ENCODE measurements around the gene POLRMT. TPM values are rescaled to one million over a fixed set of nuclear protein-coding genes. Genes with fewer than 3 reads are reported as not detected.

Gene POLRMT
- polyA plus RNA-seq (2012; ENCODE audit: low read depth, missing spikeins), result 33.5 TPM

GRCh38 chr19:633068-633785 lies at the start of gene POLRMT:
Gene POLRMT, minus strand, starts transcription at chr19:633537. Its CDS starts 25 bp downstream, at chr19:633512.
- DNase-seq (ENCODE audit: insufficient read length, low spot score) (peak; percentile 100), FAIRE-seq (peak; percentile 98)
- TF ChIP-seq PAX5 (IDR thresholded peaks at IDR 0.05; ENCODE audit: insufficient read depth, low read length, severe bottlenecking), result peak; percentile 3
- no peak for TF ChIP-seq SPI1 (IDR thresholded peaks at IDR 0.05; ENCODE audit: low read depth, low read length)
- no peak for TF ChIP-seq POLR2A (IDR thresholded peaks at IDR 0.05; ENCODE audit: low read depth, low read length)
- TF ChIP-seq POLR2AphosphoS5 (IDR thresholded peaks at IDR 0.05; ENCODE audit: low read depth, low read length), result no peak
- TF ChIP-seq TAF1 (IDR thresholded peaks at IDR 0.05; ENCODE audit: low read depth, low read length), result no peak
- peak; percentile 55; the same call in 1 of the 2 replicates for TF ChIP-seq POU2F2 (IDR thresholded peaks at IDR 0.05; ENCODE audit: low read depth, low read length)

- no peak for TF ChIP-seq SPI1 (IDR thresholded peaks at IDR 0.05; ENCODE audit: low read depth, low read length)
- TF ChIP-seq PAX5 (IDR thresholded peaks at IDR 0.05; ENCODE audit: insufficient read depth, low read length, severe bottlenecking), result no peak
- no peak for TF ChIP-seq POU2F2 (IDR thresholded peaks at IDR 0.05; ENCODE audit: low read depth, low read length)
- DNase-seq (ENCODE audit: insufficient read length, low spot score) (no peak), FAIRE-seq (no peak)
Observed at GRCh38 chr19:682678-683320, 49.5 kb upstream of the POLRMT start.

- FAIRE-seq (peak; percentile 31), DNase-seq (ENCODE audit: insufficient read length, low spot score) (peak; percentile 90)
- no peak for TF ChIP-seq PAX5 (IDR thresholded peaks at IDR 0.05; ENCODE audit: insufficient read depth, low read length, severe bottlenecking)
- no peak for TF ChIP-seq POU2F2 (IDR thresholded peaks at IDR 0.05; ENCODE audit: low read depth, low read length)
- TF ChIP-seq SPI1 (IDR thresholded peaks at IDR 0.05; ENCODE audit: low read depth, low read length), result no peak
- no peak for TF ChIP-seq POLR2AphosphoS5 (IDR thresholded peaks at IDR 0.05; ENCODE audit: low read depth, low read length)
- no peak for TF ChIP-seq POLR2A (IDR thresholded peaks at IDR 0.05; ENCODE audit: low read depth, low read length)
- no peak for TF ChIP-seq TAF1 (IDR thresholded peaks at IDR 0.05; ENCODE audit: low read depth, low read length)
Observed at GRCh38 chr19:681029-682019, 48.0 kb upstream of the POLRMT start.

GRCh38 chr19:680287-681028 lies 47.1 kb upstream of the POLRMT start:
- TF ChIP-seq POLR2AphosphoS5 (IDR thresholded peaks at IDR 0.05; ENCODE audit: low read depth, low read length) (0 out of 2 replicates have a peak, but pooled peaks have one; percentile 23), PAX5 (IDR thresholded peaks at IDR 0.05; ENCODE audit: insufficient read depth, low read length, severe bottlenecking) (peak; percentile 20), POLR2A (IDR thresholded peaks at IDR 0.05; ENCODE audit: low read depth, low read length) (no peak), SPI1 (IDR thresholded peaks at IDR 0.05; ENCODE audit: low read depth, low read length) (no peak), POU2F2 (IDR thresholded peaks at IDR 0.05; ENCODE audit: low read depth, low read length) (0 out of 2 replicates have a peak, but pooled peaks have one; percentile 11), TAF1 (IDR thresholded peaks at IDR 0.05; ENCODE audit: low read depth, low read length) (no peak)
- peak; percentile 97 for DNase-seq (ENCODE audit: insufficient read length, low spot score)
- FAIRE-seq, result peak; percentile 100

GRCh38 chr19:679418-680286 lies 46.3 kb upstream of the POLRMT start:
- DNase-seq (ENCODE audit: insufficient read length, low spot score), result no peak
- FAIRE-seq, result peak; percentile 26
- TF ChIP-seq TAF1 (IDR thresholded peaks at IDR 0.05; ENCODE audit: low read depth, low read length), result no peak
- TF ChIP-seq POLR2AphosphoS5 (IDR thresholded peaks at IDR 0.05; ENCODE audit: low read depth, low read length), result no peak
- TF ChIP-seq SPI1 (IDR thresholded peaks at IDR 0.05; ENCODE audit: low read depth, low read length), result no peak
- no peak for TF ChIP-seq PAX5 (IDR thresholded peaks at IDR 0.05; ENCODE audit: insufficient read depth, low read length, severe bottlenecking)
- TF ChIP-seq POLR2A (IDR thresholded peaks at IDR 0.05; ENCODE audit: low read depth, low read length), result no peak
- TF ChIP-seq POU2F2 (IDR thresholded peaks at IDR 0.05; ENCODE audit: low read depth, low read length), result no peak

GRCh38 chr19:678791-679388 lies 45.6 kb upstream of the POLRMT start:
- TF ChIP-seq PAX5 (IDR thresholded peaks at IDR 0.05; ENCODE audit: insufficient read depth, low read length, severe bottlenecking) (no peak), TAF1 (IDR thresholded peaks at IDR 0.05; ENCODE audit: low read depth, low read length) (no peak), POU2F2 (IDR thresholded peaks at IDR 0.05; ENCODE audit: low read depth, low read length) (no peak), POLR2A (IDR thresholded peaks at IDR 0.05; ENCODE audit: low read depth, low read length) (no peak), SPI1 (IDR thresholded peaks at IDR 0.05; ENCODE audit: low read depth, low read length) (no peak), POLR2AphosphoS5 (IDR thresholded peaks at IDR 0.05; ENCODE audit: low read depth, low read length) (no peak)
- DNase-seq (ENCODE audit: insufficient read length, low spot score) (no peak), FAIRE-seq (no peak)

GRCh38 chr19:677601-678436 lies 44.5 kb upstream of the POLRMT start:
- FAIRE-seq (no peak), DNase-seq (ENCODE audit: insufficient read length, low spot score) (no peak)
- no peak for TF ChIP-seq POLR2A (IDR thresholded peaks at IDR 0.05; ENCODE audit: low read depth, low read length)
- TF ChIP-seq PAX5 (IDR thresholded peaks at IDR 0.05; ENCODE audit: insufficient read depth, low read length, severe bottlenecking), result no peak
- no peak for TF ChIP-seq POU2F2 (IDR thresholded peaks at IDR 0.05; ENCODE audit: low read depth, low read length)
- no peak for TF ChIP-seq TAF1 (IDR thresholded peaks at IDR 0.05; ENCODE audit: low read depth, low read length)
- no peak for TF ChIP-seq POLR2AphosphoS5 (IDR thresholded peaks at IDR 0.05; ENCODE audit: low read depth, low read length)
- no peak for TF ChIP-seq SPI1 (IDR thresholded peaks at IDR 0.05; ENCODE audit: low read depth, low read length)
